ENCODE data around the gene TBC1D2.

- TF ChIP-seq, protein P1, sequence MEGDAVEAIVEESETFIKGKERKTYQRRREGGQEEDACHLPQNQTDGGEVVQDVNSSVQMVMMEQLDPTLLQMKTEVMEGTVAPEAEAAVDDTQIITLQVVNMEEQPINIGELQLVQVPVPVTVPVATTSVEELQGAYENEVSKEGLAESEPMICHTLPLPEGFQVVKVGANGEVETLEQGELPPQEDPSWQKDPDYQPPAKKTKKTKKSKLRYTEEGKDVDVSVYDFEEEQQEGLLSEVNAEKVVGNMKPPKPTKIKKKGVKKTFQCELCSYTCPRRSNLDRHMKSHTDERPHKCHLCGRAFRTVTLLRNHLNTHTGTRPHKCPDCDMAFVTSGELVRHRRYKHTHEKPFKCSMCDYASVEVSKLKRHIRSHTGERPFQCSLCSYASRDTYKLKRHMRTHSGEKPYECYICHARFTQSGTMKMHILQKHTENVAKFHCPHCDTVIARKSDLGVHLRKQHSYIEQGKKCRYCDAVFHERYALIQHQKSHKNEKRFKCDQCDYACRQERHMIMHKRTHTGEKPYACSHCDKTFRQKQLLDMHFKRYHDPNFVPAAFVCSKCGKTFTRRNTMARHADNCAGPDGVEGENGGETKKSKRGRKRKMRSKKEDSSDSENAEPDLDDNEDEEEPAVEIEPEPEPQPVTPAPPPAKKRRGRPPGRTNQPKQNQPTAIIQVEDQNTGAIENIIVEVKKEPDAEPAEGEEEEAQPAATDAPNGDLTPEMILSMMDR (conservative IDR thresholded peaks at IDR 0.05; ENCODE audit: low read depth in 2 of 2), result no peak
- TF ChIP-seq JUNB (IDR thresholded peaks at IDR 0.05; ENCODE audit: unreplicated experiment), result no peak
- no peak for TF ChIP-seq POLR2AphosphoS5 (IDR thresholded peaks at IDR 0.05; ENCODE audit: low read depth)
- TF ChIP-seq, protein P2, sequence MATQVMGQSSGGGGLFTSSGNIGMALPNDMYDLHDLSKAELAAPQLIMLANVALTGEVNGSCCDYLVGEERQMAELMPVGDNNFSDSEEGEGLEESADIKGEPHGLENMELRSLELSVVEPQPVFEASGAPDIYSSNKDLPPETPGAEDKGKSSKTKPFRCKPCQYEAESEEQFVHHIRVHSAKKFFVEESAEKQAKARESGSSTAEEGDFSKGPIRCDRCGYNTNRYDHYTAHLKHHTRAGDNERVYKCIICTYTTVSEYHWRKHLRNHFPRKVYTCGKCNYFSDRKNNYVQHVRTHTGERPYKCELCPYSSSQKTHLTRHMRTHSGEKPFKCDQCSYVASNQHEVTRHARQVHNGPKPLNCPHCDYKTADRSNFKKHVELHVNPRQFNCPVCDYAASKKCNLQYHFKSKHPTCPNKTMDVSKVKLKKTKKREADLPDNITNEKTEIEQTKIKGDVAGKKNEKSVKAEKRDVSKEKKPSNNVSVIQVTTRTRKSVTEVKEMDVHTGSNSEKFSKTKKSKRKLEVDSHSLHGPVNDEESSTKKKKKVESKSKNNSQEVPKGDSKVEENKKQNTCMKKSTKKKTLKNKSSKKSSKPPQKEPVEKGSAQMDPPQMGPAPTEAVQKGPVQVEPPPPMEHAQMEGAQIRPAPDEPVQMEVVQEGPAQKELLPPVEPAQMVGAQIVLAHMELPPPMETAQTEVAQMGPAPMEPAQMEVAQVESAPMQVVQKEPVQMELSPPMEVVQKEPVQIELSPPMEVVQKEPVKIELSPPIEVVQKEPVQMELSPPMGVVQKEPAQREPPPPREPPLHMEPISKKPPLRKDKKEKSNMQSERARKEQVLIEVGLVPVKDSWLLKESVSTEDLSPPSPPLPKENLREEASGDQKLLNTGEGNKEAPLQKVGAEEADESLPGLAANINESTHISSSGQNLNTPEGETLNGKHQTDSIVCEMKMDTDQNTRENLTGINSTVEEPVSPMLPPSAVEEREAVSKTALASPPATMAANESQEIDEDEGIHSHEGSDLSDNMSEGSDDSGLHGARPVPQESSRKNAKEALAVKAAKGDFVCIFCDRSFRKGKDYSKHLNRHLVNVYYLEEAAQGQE (IDR thresholded peaks at IDR 0.05; ENCODE audit: unreplicated experiment), result no peak
- no peak for TF ChIP-seq ZNF331 (CRISPR knock-in tag; IDR thresholded peaks at IDR 0.05; ENCODE audit: low read depth)
- no peak for TF ChIP-seq EZH2 (IDR thresholded peaks at IDR 0.05; ENCODE audit: low read depth, unreplicated experiment)
- no peak for TF ChIP-seq ETS1 (IDR thresholded peaks at IDR 0.05)
- no peak for TF ChIP-seq EZH2phosphoT487 (IDR thresholded peaks at IDR 0.05; ENCODE audit: unreplicated experiment)
- no peak for TF ChIP-seq CREB1 (CRISPR knock-in tag; IDR thresholded peaks at IDR 0.05; ENCODE audit: low read depth)
Observed at GRCh38 chr9:98295824-98296223, 40.4 kb upstream of the TBC1D2 start.
